ENCODE measurements around the gene TREML4.

The TREML4 gene

GRCh38 chr6:41288030-41288753 lies 60.0 kb downstream of the TREML4 start:
- peak; percentile 34 to 81 for DNase-seq
